Measurements from ENCODE around the gene ARHGEF38. TPM values are rescaled to one million over a fixed set of nuclear protein-coding genes. Genes with fewer than 3 reads are reported as not detected.
"Not testable (repeated sequence)": the region's sequence is repeated elsewhere in the genome, so short reads cannot be mapped to it uniquely, and the experiment has no call there.

ARHGEF38 gene
- polyA plus RNA-seq, 3 donors = 3.7 to 5.3 (median 4.1) TPM

DNA sequence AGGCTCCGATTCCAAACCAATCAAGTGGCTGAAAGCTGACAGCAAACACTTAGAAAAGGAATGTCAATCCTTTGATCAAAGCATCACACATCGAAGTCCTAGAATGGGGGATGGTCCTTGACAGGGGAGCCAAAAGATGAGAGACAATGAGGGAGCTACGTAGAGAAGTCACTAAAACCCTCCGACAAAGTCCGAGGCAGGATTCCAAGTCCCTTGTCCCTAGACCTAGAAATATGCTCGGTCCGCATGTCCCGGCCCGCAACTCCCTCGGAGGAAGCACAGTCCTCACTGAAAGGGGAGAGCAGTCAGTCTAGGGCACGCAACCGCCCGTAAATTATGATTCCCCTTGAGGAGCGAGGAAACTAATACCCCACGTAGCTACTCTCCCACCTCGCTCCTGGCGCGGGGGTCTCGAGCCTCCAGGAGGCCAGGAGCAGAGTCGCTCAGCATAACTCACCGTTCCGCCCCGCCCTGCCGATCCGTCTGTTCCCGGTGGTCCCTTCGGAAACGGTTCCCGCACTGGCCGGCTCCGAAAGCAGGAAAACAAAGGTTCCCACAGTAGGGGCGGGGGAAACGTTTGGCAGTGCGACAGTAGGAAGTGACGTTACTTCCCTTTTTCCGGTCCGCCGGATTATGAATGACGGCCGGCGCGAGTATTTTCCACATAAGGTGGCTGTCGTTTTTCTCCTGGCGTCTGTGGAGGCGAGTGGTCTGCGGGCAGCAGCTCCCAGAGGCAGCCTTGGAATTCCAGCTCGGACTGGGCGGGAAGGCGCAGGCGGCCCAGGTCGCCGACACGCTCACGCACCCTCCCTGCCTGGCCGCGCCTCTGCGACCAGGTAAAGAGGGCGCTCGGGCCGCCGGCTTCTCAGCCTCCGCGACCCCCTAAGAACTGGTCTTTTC is 156.0 kb downstream of the ARHGEF38 start, which contains the start of the genes GSTCD and INTS12:
Gene GSTCD (plus strand): TSS at position 604 of the 900 bp plus-strand sequence. CDS start 8,830 bp downstream, outside the sequence.
Gene INTS12 (minus strand): TSS at position 509 of the 900 bp plus-strand sequence. CDS start 8,684 bp downstream, outside the sequence.
- DNase-seq (ENCODE audit: low read depth in 3 of 3, low spot score in 2 of 3) = peak; percentile 89 to 91 (median 91)

DNA sequence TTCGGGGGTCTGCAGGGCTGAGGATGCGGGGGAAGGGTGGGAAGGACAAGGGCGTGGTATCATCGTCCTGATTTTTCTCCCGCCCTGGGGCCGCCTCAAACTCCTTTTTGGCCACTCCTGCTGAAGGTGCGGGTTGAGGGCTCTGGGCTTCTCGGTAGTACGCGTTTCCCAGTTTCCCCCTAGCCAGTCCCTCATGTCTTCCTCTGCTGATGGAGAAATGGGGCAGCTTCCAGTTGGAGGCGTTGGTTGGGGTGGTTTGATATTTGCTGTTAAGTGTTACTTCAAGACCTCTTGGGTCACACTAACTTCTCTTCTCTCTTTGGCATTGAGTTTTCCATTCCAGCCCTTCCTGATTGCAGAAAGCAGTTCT is 156.6 kb downstream of the ARHGEF38 start:
- peak in 1 of 3 donors; percentile 18 for DNase-seq (ENCODE audit: low read depth in 3 of 3, low spot score in 2 of 3)

DNA sequence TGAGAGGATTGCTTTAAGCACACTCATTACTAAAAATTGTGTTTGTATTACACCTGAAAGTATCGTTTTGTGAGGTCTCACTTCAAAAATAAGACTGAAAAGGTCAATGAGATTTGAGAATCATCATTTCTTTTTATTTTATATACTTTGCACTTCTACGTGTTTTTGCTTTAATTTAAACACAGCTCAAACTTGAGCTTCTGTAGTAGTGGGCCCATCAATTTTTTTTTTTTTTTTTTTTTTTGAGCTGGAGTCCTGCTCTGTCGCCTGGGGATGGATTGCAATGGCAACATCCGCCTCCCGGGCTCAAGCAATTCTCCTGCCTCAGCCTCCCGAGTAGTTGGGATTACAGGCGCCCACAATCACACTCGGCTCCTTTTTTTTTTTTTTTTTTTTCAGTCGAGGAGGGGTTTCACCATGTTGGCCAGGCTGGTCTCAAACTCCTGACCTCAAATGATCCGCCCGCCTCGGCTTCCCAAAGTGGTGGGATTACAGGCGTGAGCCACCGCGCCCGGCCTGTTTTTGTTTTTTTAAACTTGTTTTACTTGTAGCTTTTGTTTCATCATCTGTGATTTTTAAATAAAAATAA is 157.7 kb downstream of the ARHGEF38 start:
- no peak for DNase-seq (ENCODE audit: low read depth in 3 of 3, low spot score in 2 of 3)

DNA sequence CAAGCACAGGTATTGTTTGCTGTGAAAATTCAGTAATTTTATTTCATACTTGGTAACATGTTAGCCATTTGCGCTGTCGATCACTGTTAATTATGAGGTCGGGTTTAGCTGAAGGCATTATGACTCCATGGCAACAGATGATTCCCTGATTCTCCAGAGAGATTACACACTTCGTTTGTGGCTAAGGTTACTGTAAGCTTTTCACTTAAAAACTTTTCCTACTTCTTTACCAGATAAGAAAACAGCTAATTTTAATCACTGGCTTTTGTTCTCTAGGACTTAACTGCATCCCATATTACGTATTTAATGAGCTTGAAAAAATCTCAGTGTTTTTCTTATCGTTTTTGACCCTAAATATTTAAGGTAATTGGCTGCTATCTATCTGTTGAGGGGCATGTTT is 158.3 kb downstream of the ARHGEF38 start:
- DNase-seq (ENCODE audit: low read depth in 3 of 3, low spot score in 2 of 3) = no peak

DNA sequence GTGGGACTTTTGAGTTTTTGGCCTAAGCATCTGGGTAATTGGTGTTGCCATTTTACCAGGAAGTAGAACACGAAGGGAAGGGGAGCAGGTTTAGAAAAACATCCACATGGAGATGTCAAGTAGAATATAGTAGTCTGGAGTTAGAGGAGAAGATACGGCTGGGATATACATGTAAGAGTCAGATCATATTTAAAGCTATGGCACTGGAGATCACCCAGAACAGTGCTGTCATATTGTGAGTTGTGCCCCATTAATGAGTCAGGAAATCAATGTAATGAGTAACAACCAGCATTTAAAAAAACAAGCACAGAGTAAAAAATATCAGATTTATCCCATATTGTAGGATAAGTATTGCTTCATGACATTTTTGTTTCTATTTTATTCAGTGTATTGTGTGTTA is 160.3 kb downstream of the ARHGEF38 start:
- DNase-seq (ENCODE audit: low read depth in 3 of 3, low spot score in 2 of 3) = no peak

DNA sequence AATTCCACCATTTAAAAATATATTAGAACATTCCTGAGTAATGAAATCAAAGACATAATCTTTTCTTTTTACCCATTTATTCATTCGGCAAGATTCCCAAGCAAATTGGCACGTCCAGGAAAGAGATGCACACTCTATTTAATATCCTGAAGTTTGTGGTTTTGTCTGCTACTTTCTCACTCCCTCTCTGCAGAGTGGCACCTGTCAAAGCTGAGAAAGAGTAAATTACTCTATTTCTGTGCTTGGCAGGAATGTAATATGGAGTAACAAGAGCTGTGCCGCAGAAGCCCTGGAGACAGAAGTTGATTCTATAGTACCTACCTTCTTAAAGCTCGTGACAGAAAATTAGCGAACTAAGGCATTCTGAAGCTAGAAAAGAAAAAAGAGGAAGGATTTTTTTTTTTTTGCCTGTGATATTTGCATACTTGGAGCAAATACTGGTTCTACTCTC is 161.7 kb downstream of the ARHGEF38 start:
- no peak for DNase-seq (ENCODE audit: low read depth in 3 of 3, low spot score in 2 of 3)

DNA sequence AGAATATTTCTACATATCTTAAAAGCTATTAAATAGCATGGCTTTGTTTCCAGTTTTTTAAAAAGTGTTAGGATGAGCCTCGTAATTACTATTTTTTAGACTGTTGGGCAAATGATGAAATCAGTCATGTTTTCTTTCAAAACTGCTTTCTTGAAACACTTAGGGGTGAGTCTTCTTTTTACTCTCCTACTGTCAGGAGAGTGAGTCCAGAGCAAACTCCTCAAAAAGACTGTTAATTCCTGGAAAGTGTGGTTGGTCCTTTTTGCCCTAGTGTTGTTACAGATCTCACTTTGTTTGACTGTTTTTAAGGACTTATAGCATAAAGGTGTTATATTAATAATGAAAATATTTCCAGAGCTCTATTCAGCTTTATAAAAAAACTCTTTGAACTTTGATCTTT is 162.5 kb downstream of the ARHGEF38 start:
- DNase-seq (ENCODE audit: low read depth in 3 of 3, low spot score in 2 of 3) = no peak

DNA sequence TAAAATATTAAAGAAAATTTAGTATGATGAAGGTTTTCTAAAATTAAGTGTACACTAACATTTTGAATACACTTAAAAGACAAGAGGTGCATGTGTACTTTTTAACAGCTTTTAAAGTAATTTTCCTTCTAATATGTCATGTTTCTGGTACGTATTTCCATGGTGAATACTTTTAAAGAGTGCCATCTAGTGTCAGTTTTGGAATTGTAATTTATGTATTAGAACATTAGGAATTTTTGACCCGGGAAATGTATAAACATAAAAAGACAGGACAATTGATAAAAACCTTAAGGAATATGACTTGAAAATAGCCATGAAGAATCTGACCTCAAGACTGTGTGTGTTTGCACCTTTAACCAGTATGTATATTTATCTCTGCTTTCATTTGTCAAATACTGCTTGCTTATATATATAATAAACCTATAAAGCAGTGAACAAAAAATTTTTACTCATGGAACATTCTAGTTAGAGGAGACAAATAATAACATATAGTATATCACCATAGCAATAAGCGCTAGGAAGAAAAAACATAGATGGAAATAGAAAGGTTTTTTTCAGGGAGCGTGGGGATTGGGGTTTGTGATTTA is 163.4 kb downstream of the ARHGEF38 start:
- DNase-seq (ENCODE audit: low read depth in 3 of 3, low spot score in 2 of 3) = peak in 1 of 3 donors; percentile 13

DNA sequence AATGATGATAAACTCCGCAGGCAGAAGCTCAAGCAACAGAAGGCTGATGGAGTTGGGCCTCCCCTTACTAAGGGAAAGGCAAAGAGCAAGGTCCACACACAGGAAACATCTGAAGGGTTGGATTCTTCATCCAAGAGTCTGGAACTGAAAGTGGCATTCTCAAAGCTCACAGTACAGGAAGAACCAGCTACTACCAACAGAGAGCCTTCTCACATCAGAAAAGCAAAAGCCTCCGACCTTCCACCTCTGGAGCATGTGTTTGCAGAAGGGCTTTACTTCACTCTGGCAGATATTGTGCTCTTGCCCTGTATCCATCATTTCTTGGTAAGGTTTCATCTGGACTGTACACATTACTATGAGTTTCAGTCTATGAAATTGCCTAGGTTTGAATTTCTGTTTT is 166.8 kb downstream of the ARHGEF38 start:
- DNase-seq (ENCODE audit: low read depth in 3 of 3, low spot score in 2 of 3) = no peak

DNA sequence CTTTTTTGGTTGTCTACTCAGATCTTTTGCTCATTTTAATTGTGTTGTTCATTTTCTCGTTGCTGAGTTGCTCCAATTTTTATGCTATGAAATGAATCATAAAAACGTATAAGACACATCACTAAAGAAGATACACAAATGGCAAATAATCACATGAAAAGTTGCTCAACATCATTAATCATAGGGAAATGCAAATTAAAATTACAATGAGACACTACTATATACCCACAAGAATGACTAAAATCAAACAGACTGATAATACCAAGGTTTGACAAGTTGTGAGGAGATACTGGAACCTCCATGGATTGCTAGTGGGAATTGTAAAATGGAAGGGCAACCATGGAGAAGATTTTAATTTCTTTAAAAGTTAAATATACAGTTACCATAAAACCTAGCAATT is 173.2 kb downstream of the ARHGEF38 start:
- DNase-seq (ENCODE audit: low read depth in 3 of 3, low spot score in 2 of 3) = no peak

DNA sequence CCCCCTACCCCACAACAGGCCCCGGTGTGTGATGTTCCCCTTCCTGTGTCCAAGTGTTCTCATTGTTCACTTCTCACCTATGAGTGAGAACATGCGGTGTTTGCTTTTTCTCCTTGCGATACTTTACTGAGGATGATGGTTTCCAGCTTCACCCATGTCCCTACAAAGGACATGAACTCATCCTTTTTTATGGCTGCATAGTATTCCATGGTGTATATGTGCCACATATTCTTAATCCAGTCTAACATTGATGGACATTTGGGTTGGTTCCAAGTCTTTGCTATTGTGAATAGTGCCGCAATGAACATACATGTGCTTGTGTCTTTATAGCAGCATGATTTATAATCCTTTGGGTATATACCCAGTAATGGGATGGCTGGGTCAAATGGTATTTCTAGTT is 177.5 kb downstream of the ARHGEF38 start:
- DNase-seq (ENCODE audit: low read depth in 3 of 3, low spot score in 2 of 3) = not testable (repeated sequence)

Other genes with a start within 250 kb of the ARHGEF38 start
- gene PPA2, start 78.6 kb upstream of the ARHGEF38 start, polyA plus RNA-seq (ENCODE audit: insufficient read length in 3 of 3) = 100 to 1,000 TPM; 106 to 114 (median 112) TPM
- gene INTS12, start 156.1 kb downstream of the ARHGEF38 start, polyA plus RNA-seq (ENCODE audit: insufficient read length in 3 of 3) = 10 to 100 TPM; 34.9 to 37.3 (median 36.5) TPM
- 10 to 100 TPM; 16.1 to 19.8 (median 16.3) TPM for gene GSTCD, start 156.2 kb downstream of the ARHGEF38 start, polyA plus RNA-seq (ENCODE audit: insufficient read length in 3 of 3)